Activated CD8-positive, alpha-beta memory T cell treated with anti-CD3 and anti-CD28 coated beads, Interleukin-2, amount 50 U/mL, for 4 hours (primary cell): Measurements from ENCODE around the gene OTUD5.
"Not testable (repeated sequence)": the region's sequence is repeated elsewhere in the genome, so short reads cannot be mapped to it uniquely, and the experiment has no call there.

Experiments
- DNase-seq: peaks from one replicate; pipeline ENCODE4 v3.0.0-alpha.2; 2020

Gene OTUD5

GRCh38 chrX:48957477-48957826 is at the start of gene OTUD5:
Gene OTUD5 (minus strand): TSS chrX:48957607. CDS start chrX:48957570, 37 bp downstream.
- DNase-seq, result peak; percentile 77

GRCh38 chrX:49003696-49004095 is 46.3 kb upstream of the OTUD5 start:
- no peak for DNase-seq

- peak; percentile 71 for DNase-seq
Measured at GRCh38 chrX:49002091-49002935, 44.9 kb upstream of the OTUD5 start, which contains the start of gene GRIPAP1. Gene GRIPAP1 (minus strand): TSS chrX:49002264. CDS start chrX:49002229, 35 bp downstream.

- DNase-seq, result peak; percentile 43
Measured at GRCh38 chrX:49001521-49002090, 44.2 kb upstream of the OTUD5 start.

GRCh38 chrX:49000636-49001035 is 43.2 kb upstream of the OTUD5 start:
- no peak for DNase-seq

GRCh38 chrX:48999030-48999429 is 41.6 kb upstream of the OTUD5 start:
- no peak for DNase-seq

- DNase-seq, result no peak
Measured at GRCh38 chrX:48998391-48998790, 41.0 kb upstream of the OTUD5 start.

GRCh38 chrX:48997865-48998264 is 40.5 kb upstream of the OTUD5 start:
- DNase-seq, result no peak

GRCh38 chrX:48997455-48997854 is 40.0 kb upstream of the OTUD5 start:
- DNase-seq, result no peak

GRCh38 chrX:48996969-48997368 is 39.6 kb upstream of the OTUD5 start:
- DNase-seq, result no peak

- no peak for DNase-seq
Measured at GRCh38 chrX:48992341-48992740, 34.9 kb upstream of the OTUD5 start.

- no peak for DNase-seq
Measured at GRCh38 chrX:48989483-48989882, 32.1 kb upstream of the OTUD5 start.

- no peak for DNase-seq
Measured at GRCh38 chrX:48983896-48984295, 26.5 kb upstream of the OTUD5 start.

GRCh38 chrX:48983081-48983480 is 25.7 kb upstream of the OTUD5 start:
- DNase-seq, result no peak

GRCh38 chrX:48981178-48981577 is 23.8 kb upstream of the OTUD5 start:
- DNase-seq, result no peak

GRCh38 chrX:48980341-48980740 is 22.9 kb upstream of the OTUD5 start:
- not testable (repeated sequence) for DNase-seq

- no peak for DNase-seq
Measured at GRCh38 chrX:48978226-48978625, 20.8 kb upstream of the OTUD5 start.

GRCh38 chrX:48976086-48976485 is 18.7 kb upstream of the OTUD5 start:
- no peak for DNase-seq

GRCh38 chrX:48975541-48975940 is 18.1 kb upstream of the OTUD5 start:
- DNase-seq, result no peak

- DNase-seq, result no peak
Measured at GRCh38 chrX:48975041-48975440, 17.6 kb upstream of the OTUD5 start.

- no peak for DNase-seq
Measured at GRCh38 chrX:48974574-48974973, 17.2 kb upstream of the OTUD5 start.

- no peak for DNase-seq
Measured at GRCh38 chrX:48974033-48974432, 16.6 kb upstream of the OTUD5 start.

- no peak for DNase-seq
Measured at GRCh38 chrX:48972220-48973164, 15.1 kb upstream of the OTUD5 start.
